ENCODE data around the gene MAP3K3.

- TF ChIP-seq POLR2A (IDR thresholded peaks at IDR 0.05; ENCODE audit: extremely low read depth, insufficient read length) (no peak), CTCF (IDR thresholded peaks at IDR 0.05; ENCODE audit: low read depth, low read length) (no peak), MAX (IDR thresholded peaks at IDR 0.05; ENCODE audit: low read depth, low read length) (no peak), MYC (IDR thresholded peaks at IDR 0.05; ENCODE audit: low read depth, low read length) (no peak)
These were observed 1.7 kb downstream of the MAP3K3 start for GRCh38 chr17:63623786-63624530.
